Activated B cell treated with CpG ODN at 0.5 μM for 24 hours (primary cell): ENCODE data around the gene EGFR. TPM values are rescaled to one million over a fixed set of nuclear protein-coding genes. Genes with fewer than 3 reads are reported as not detected.

ENCODE experiments used
- ATAC-seq: fragments of 200-7000 bp; cut with Tn5 transposase; one replicate; pipeline ENCODE4 v1.10.0; 2021; ENCODE audit warnings: low read depth, mild to moderate bottlenecking, moderate library complexity
- CTCF ChIA-PET: fragments of 350-600 bp; sonication (Branson Sonifier 250); formaldehyde crosslinking; loops from one replicate; lab custom pipeline; 2021; ENCODE audit warnings: antibody characterized with exemption; lab: Charles Lee
- POLR2A ChIA-PET: fragments of 350-600 bp; sonication (Branson Sonifier 250); formaldehyde crosslinking; loops from one replicate; lab custom pipeline; 2021; ENCODE audit warnings: antibody characterized with exemption; lab: Charles Lee
- DNase-seq: peaks from one replicate; pipeline ENCODE4 v3.0.0; 2022
- H3K27ac Mint-ChIP-seq: one replicate; pipeline ENCODE4 v1.8.0; 2020; ENCODE audit warnings: mixed read lengths
- H3K27me3 Mint-ChIP-seq: one replicate; pipeline ENCODE4 v1.8.0; 2021; ENCODE audit warnings: mixed read lengths
- H3K36me3 Mint-ChIP-seq: one replicate; pipeline ENCODE4 v1.8.0; 2021; ENCODE audit warnings: low read depth, mixed read lengths
- H3K4me1 Mint-ChIP-seq: one replicate; pipeline ENCODE4 v1.8.0; 2021; ENCODE audit warnings: mixed read lengths
- H3K4me3 Mint-ChIP-seq: one replicate; pipeline ENCODE4 v1.8.0; 2020; ENCODE audit warnings: mild to moderate bottlenecking, mixed read lengths
- H3K9me3 Mint-ChIP-seq: one replicate; pipeline ENCODE4 v1.8.0; 2020; ENCODE audit warnings: mixed read lengths
- intact Hi-C: fragments of 100-400 bp; cut with micrococcal nuclease; formaldehyde crosslinking; loops from one replicate; pipeline ENCODE4 v1.15.1; 2024
- total RNA-seq: library from RNA; stranded (reverse); gene quantifications from 2 replicates; pipeline ENCODE4 v1.2.3, GENCODE V29; 2022
- TF ChIP-seq, protein P1 (sequence below): fragments of 200-600 bp; IDR thresholded peaks from one replicate; pipeline ENCODE4 v1.8.0; 2022; ENCODE audit warnings: antibody characterized with exemption, mild to moderate bottlenecking

EGFR gene
- total RNA-seq, 1 donor from 2014 or later = not detected

DNA sequence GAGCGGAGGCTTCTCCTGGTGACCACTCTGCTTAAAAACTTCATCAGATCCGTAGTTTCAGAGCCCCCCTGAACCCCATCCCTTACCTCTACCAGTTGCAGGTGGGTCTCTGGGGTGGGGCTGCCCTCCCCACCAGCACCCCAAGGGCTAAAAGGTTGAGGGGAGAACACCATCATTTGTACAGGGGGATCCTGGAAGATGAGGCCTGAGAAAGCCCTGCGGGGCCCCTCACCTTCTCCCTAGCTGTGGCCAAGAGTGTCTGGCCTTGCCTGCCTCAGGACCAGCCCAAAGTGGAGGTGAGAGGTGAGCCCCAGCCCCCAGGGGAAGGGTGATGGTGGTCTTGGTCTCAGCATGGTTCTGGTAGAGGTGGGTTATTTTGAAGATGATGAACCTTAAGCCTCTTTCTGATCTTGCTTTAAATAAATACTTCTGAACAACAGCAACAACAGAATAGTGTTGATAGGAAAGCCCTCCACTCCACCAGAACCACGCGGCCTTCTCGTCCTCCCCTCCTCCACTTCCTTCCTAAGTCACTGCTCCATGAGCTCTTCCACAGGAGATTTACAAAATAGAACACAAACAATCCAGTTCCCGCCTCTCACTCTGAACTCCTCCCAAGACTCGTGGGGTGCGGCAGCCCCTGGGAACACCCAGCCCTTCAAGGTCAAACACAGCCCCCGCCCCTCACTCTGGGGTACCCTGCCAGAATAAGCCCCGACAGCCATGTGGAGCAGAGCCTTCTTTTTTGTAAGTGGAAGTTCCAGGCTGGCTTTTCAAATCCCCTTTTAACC, 169.1 kb downstream of the EGFR start:
- ChIA-PET POLR2A (interaction anchor here (0.6 kb wide), 1 partner anchor 23 kb away, joined by 4 read pairs; no protein-coding TSS in a partner anchor), CTCF (no interaction called here)
- Mint-ChIP-seq H3K9me3 (no peaks in the 10 kb centered on the region), H3K27me3 (peaks cover 8% of the 10 kb centered on the region), H3K4me3 (no peak overlapping the region), H3K36me3 (no peaks in the 10 kb centered on the region), H3K27ac (peak overlapping the region; percentile 3), H3K4me1 (no peaks in the 10 kb centered on the region)
- TF ChIP-seq, protein P1, sequence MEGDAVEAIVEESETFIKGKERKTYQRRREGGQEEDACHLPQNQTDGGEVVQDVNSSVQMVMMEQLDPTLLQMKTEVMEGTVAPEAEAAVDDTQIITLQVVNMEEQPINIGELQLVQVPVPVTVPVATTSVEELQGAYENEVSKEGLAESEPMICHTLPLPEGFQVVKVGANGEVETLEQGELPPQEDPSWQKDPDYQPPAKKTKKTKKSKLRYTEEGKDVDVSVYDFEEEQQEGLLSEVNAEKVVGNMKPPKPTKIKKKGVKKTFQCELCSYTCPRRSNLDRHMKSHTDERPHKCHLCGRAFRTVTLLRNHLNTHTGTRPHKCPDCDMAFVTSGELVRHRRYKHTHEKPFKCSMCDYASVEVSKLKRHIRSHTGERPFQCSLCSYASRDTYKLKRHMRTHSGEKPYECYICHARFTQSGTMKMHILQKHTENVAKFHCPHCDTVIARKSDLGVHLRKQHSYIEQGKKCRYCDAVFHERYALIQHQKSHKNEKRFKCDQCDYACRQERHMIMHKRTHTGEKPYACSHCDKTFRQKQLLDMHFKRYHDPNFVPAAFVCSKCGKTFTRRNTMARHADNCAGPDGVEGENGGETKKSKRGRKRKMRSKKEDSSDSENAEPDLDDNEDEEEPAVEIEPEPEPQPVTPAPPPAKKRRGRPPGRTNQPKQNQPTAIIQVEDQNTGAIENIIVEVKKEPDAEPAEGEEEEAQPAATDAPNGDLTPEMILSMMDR = no peak
- DNase-seq = no peak
- intact Hi-C loops = no loop called here
- no peak for ATAC-seq

DNA sequence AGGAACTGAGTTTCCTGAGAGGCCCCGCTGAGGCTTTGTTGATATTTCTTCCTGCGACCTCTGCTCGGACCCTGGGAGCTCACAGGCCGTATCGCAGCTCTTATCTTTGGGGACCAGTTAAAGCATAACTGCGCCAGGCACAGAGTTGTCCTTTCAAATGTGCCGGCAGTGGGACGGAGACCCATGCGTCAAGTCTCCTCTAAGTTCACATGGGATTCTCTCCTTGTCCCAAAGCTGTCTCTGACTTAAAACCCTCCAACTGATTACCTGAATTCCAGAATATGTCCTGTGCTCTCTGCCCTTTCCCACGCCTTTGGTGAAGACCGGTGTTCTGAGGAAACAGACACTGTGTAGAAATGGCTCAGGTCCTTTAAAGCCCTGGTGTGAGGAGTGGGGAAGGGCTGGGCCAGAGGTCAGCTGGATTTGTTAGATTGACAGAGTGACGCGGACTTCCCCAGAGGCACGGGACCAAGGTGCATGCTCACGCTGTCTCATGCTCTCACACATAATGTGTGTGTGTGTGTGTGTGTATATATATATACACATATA, 169.8 kb downstream of the EGFR start:
- Mint-ChIP-seq H3K9me3 (no peaks in the 10 kb centered on the region), H3K4me1 (no peaks in the 10 kb centered on the region), H3K27me3 (peaks cover 8% of the 10 kb centered on the region), H3K4me3 (no peak overlapping the region), H3K36me3 (no peaks in the 10 kb centered on the region), H3K27ac (no peak overlapping the region)
- no peak for DNase-seq
- ChIA-PET CTCF (no interaction called here), POLR2A (interaction anchor here (0.6 kb wide), 1 partner anchor 24 kb away, joined by 4 read pairs; no protein-coding TSS in a partner anchor)
- ATAC-seq = no peak
- TF ChIP-seq, protein P1 = no peak
- intact Hi-C loops = no loop called here

DNA sequence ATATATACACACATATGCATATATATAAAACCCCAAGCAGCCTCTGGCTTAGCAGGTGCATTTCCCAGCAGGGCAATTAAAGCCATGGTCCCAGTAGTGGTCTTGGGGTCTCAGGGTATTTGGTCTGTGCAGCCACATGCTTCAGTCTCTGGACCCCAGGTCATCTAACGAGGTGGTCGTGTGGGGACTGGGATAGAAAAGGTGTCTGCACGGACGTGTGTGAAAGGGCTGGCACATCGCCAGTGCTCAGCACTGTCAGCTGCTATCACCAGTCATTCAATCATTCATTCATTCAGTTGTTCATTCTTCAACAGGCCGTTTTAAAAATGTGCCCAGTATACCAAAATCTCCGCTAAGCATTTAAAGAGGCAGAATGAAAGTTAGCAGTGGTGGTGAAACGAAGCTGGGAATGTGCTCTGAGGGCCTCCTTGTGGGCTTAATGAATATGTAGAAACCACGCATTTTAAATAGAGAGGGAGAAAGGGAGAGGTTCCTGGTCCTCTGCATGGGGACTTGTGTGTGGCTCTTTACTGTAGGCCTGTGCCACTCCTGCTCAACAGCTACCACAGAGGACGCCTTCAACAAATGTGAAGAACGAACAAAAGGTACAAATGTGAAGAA, 170.4 kb downstream of the EGFR start:
- ATAC-seq (no peak), DNase-seq (no peak)
- ChIA-PET POLR2A (no interaction called here), CTCF (no interaction called here)
- Mint-ChIP-seq H3K27me3 (peaks cover 8% of the 10 kb centered on the region), H3K4me1 (no peaks in the 10 kb centered on the region), H3K4me3 (no peak overlapping the region), H3K9me3 (no peaks in the 10 kb centered on the region), H3K36me3 (no peaks in the 10 kb centered on the region), H3K27ac (no peak overlapping the region)
- intact Hi-C loops = no loop called here
- TF ChIP-seq, protein P1 = no peak

DNA sequence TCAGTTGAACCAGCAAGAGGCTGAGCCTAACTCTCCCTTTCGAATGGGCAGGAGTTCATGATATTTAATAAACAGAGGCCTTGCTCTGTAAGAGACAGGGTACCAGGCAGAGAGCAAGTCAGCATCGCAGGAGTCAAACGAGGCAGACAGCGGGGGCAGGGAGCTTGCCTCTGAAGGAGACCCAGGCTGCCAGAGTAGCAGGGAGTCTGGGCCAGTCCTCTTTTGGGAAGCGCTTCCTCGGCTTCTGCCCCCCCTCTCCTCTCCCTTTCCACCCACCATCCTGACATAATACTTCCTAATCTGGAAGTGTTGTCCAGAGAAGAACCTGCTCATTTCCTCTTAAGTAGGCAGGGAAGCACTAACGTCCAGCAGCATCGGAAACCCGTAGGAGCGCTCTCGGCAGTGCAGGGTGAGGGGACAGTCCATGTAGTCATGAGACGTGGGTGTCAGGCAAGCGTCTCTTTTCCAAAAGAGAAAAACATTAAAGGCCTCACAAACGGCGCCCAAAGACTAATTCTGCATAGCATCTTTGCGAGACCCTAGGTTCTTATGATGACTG, 171.1 kb downstream of the EGFR start:
- TF ChIP-seq, protein P1 = no peak
- no peak overlapping the region for H3K4me3 Mint-ChIP-seq
- no peak for DNase-seq
- ATAC-seq = no peak
- H3K27ac Mint-ChIP-seq = no peak overlapping the region
- no peaks in the 10 kb centered on the region for H3K4me1 Mint-ChIP-seq
- no peaks in the 10 kb centered on the region for H3K9me3 Mint-ChIP-seq
- POLR2A ChIA-PET = no interaction called here
- peaks cover 8% of the 10 kb centered on the region for H3K27me3 Mint-ChIP-seq
- CTCF ChIA-PET = no interaction called here
- intact Hi-C loops = no loop called here
- H3K36me3 Mint-ChIP-seq = no peaks in the 10 kb centered on the region
